IPS-18c (cell line): ENCODE data around the gene CAPN1.
"Not testable (repeated sequence)": the region's sequence is repeated elsewhere in the genome, so short reads cannot be mapped to it uniquely, and the experiment has no call there.

Experiments
- H3K4me3 ChIP-seq: 2 replicates; pipeline ENCODE4 v1.7.0; 2013; ENCODE audit warnings: low read depth, mild to moderate bottlenecking, low read length, moderate library complexity; ENCODE audit not compliant: insufficient read depth
- H3K9me3 ChIP-seq: one replicate; pipeline ENCODE4 v1.6.1; 2013; ENCODE audit warnings: mild to moderate bottlenecking, low read length, moderate library complexity; ENCODE audit not compliant: control insufficient read depth, insufficient read depth

Gene CAPN1

GRCh38 chr11:65152122-65152521 lies 29.6 kb upstream of the CAPN1 start:
- no peak overlapping the region for H3K4me3 ChIP-seq
- H3K9me3 ChIP-seq, result no peaks in the 10 kb centered on the region

- Histone ChIP-seq H3K4me3 (no peak overlapping the region), H3K9me3 (no peaks in the 10 kb centered on the region)
Measured at GRCh38 chr11:65156256-65156655, 25.5 kb upstream of the CAPN1 start.

- Histone ChIP-seq H3K9me3 (no peaks in the 10 kb centered on the region), H3K4me3 (no peak overlapping the region)
Measured at GRCh38 chr11:65156926-65157325, 24.8 kb upstream of the CAPN1 start.

GRCh38 chr11:65157336-65157735 lies 24.4 kb upstream of the CAPN1 start:
- H3K4me3 ChIP-seq, result no peak overlapping the region
- no peaks in the 10 kb centered on the region for H3K9me3 ChIP-seq

- H3K9me3 ChIP-seq, result no peaks in the 10 kb centered on the region
- H3K4me3 ChIP-seq, result no peak overlapping the region
Measured at GRCh38 chr11:65159012-65159411, 22.7 kb upstream of the CAPN1 start.

GRCh38 chr11:65160643-65161042 lies 21.1 kb upstream of the CAPN1 start:
- Histone ChIP-seq H3K4me3 (no peak overlapping the region), H3K9me3 (no peaks in the 10 kb centered on the region)

- Histone ChIP-seq H3K4me3 (no peak overlapping the region), H3K9me3 (no peaks in the 10 kb centered on the region)
Measured at GRCh38 chr11:65163684-65164083, 18.0 kb upstream of the CAPN1 start.

- H3K4me3 ChIP-seq, result no peak overlapping the region
Measured at GRCh38 chr11:65165410-65166317, 16.1 kb upstream of the CAPN1 start.

GRCh38 chr11:65166893-65167292 lies 14.8 kb upstream of the CAPN1 start:
- no peak overlapping the region for H3K4me3 ChIP-seq
- H3K9me3 ChIP-seq, result peaks cover 2% of the 10 kb centered on the region

More at GRCh38 chr11:65165410-65166317, 16.1 kb upstream of the CAPN1 start:
- no peaks in the 10 kb centered on the region for H3K9me3 ChIP-seq

GRCh38 chr11:65167656-65168055 lies 14.1 kb upstream of the CAPN1 start:
- Histone ChIP-seq H3K4me3 (no peak overlapping the region), H3K9me3 (peaks cover 2% of the 10 kb centered on the region)

- Histone ChIP-seq H3K4me3 (no peak overlapping the region), H3K9me3 (peaks cover 2% of the 10 kb centered on the region)
Measured at GRCh38 chr11:65169164-65169641, 12.5 kb upstream of the CAPN1 start.

GRCh38 chr11:65170058-65170534 lies 11.6 kb upstream of the CAPN1 start, which contains the start of gene SPDYC:
TSS of gene SPDYC (plus strand) at chr11:65170233. CDS start at chr11:65171358, 1,125 bp downstream.
- Histone ChIP-seq H3K9me3 (peaks cover 2% of the 10 kb centered on the region), H3K4me3 (no peak within 1 kb of the TSS)

GRCh38 chr11:65172600-65172999 lies 9.1 kb upstream of the CAPN1 start:
- H3K4me3 ChIP-seq, result no peak overlapping the region

GRCh38 chr11:65174571-65175010 lies 7.1 kb upstream of the CAPN1 start:
- not testable (repeated sequence) for H3K9me3 ChIP-seq, H3K4me3 ChIP-seq

More at GRCh38 chr11:65172600-65172999, 9.1 kb upstream of the CAPN1 start:
- peaks cover 2% of the 10 kb centered on the region for H3K9me3 ChIP-seq

GRCh38 chr11:65180877-65181568 lies 705 bp upstream of the CAPN1 start:
- H3K4me3 ChIP-seq, result peak overlapping the region; percentile 87
- no peaks in the 10 kb centered on the region for H3K9me3 ChIP-seq

GRCh38 chr11:65182258-65183170 lies 786 bp downstream of the CAPN1 start:
- H3K4me3 ChIP-seq, result peak overlapping the region; percentile 87
- no peaks in the 10 kb centered on the region for H3K9me3 ChIP-seq
